Measurements from ENCODE around the gene KANSL1.

The KANSL1 gene

DNA sequence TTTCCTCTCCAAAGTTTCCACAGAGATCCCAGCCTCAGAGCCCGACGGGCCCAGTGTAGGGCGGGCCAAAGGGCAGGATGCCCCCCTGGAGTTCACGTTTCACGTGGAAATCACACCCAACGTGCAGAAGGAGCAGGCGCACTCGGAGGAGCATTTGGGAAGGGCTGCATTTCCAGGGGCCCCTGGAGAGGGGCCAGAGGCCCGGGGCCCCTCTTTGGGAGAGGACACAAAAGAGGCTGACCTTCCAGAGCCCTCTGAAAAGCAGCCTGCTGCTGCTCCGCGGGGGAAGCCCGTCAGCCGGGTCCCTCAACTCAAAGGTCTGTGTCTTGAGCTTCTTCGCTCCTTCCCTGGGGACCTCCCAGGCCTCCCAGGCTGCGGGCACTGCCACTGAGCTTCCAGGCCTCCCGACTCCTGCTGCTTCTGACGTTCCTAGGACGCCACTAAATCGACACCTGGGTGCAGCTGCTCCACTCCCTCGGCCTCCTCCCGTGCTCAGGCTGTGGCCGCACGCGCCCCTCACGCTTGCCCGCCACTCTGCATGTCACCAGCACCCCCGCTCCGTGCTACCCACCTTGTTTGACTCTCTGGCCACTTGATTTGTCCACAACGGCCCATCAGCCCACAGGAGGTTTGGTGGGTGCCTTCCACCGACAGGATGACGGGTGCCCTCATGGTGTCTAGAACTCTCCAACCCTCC lies 209.5 kb downstream of the KANSL1 start:
- CTCF ChIA-PET = no interaction called here
- POLR2A ChIA-PET (ENCODE audit: low non-redundant PET) = no interaction called here
- DNase-seq (ENCODE audit: low spot score) = no peak
- no peak overlapping the region for H3K27ac ChIP-seq
- no peak for TF ChIP-seq CTCF (conservative IDR thresholded peaks at IDR 0.05; ENCODE audit: low read depth)

DNA sequence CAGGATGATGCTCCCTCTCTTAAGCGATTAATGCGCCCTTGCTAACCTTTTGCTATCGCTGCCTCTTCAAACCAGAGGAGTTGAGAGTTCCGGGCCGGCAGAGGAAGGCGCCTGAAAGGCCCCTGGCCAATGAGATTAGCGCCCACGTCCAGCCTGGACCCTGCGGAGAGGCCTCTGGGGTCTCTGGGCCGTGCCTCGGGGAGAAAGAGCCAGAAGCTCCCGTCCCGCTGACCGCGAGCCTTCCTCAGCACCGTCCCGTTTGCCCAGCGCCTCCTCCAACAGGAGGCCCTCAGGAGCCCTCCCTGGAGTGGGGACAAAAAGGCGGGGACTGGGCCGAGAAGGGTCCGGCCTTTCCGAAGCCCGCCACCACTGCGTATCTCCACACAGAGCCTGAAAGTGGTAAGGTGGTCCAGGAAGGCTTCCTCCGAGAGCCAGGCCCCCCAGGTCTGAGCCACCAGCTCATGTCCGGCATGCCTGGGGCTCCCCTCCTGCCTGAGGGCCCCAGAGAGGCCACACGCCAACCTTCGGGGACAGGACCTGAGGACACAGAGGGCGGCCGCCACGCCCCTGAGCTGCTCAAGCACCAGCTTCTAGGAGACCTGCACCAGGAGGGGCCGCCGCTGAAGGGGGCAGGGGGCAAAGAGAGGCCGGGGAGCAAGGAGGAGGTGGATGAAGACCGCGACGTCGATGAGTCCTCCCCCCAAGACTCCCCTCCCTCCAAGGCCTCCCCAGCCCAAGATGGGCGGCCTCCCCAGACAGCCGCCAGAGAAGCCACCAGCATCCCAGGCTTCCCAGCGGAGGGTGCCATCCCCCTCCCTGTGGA lies 210.2 kb downstream of the KANSL1 start:
- DNase-seq (ENCODE audit: low spot score) = no peak
- ChIA-PET POLR2A (ENCODE audit: low non-redundant PET) (no interaction called here), CTCF (interaction anchor here (0.9 kb wide), 1 partner anchor 34 kb away, joined by 4 read pairs; no protein-coding TSS in a partner anchor)
- no peak overlapping the region for H3K27ac ChIP-seq
- TF ChIP-seq CTCF (conservative IDR thresholded peaks at IDR 0.05; ENCODE audit: low read depth) = no peak

DNA sequence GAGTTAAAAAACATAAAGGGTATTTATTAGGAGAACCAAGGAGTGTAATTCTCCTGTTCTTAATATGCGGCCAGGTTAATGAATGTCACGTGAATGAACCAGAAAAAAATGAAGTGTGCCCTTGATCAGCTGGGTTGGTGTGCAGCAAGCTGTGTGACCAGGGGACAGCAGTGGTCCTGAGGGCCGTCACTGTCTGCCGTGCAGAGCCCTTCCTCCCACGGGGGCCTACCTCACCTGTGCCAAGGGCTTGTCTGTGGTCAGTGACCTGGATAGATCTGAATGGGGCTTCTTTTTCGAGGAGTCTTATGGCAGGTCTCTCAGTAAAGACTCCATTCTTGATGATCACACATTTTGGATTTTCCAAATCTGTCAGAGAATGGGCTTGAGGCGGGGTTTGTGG lies 211.9 kb downstream of the KANSL1 start:
- ChIA-PET CTCF (no interaction called here), POLR2A (ENCODE audit: low non-redundant PET) (no interaction called here)
- H3K27ac ChIP-seq = no peak overlapping the region
- TF ChIP-seq CTCF (conservative IDR thresholded peaks at IDR 0.05; ENCODE audit: low read depth) = no peak
- DNase-seq (ENCODE audit: low spot score) = no peak

DNA sequence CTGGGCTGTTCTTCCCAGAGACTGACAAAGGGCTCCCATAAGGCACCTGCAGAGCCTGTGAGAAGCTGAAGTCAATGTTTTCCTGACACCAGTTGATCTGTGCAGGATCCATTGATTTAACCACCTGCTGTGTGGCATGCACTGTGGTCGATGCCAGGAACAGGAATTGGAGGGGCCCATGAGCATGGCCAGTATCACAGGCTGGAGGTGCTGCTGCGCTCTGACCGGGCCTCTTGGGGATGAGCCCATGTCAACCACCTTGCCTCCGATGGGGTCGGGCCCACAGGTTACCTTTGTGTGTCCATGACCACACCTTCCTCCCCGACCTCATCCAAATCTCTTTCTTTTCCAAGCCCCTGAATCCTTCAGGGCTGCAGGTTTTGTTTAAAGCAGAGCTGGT lies 212.4 kb downstream of the KANSL1 start:
- ChIA-PET POLR2A (ENCODE audit: low non-redundant PET) (no interaction called here), CTCF (no interaction called here)
- TF ChIP-seq CTCF (conservative IDR thresholded peaks at IDR 0.05; ENCODE audit: low read depth) = no peak
- no peak for DNase-seq (ENCODE audit: low spot score)
- H3K27ac ChIP-seq = no peak overlapping the region

Data from RWPE1 (cell line).